IPS-18c (cell line): ENCODE data around the gene SRGAP1.
"Not testable (repeated sequence)": the region's sequence is repeated elsewhere in the genome, so short reads cannot be mapped to it uniquely, and the experiment has no call there.

Experiments
- H3K4me3 ChIP-seq: 2 replicates; pipeline ENCODE4 v1.7.0; 2013; ENCODE audit warnings: low read depth, mild to moderate bottlenecking, low read length, moderate library complexity; ENCODE audit not compliant: insufficient read depth
- H3K9me3 ChIP-seq: one replicate; pipeline ENCODE4 v1.6.1; 2013; ENCODE audit warnings: mild to moderate bottlenecking, low read length, moderate library complexity; ENCODE audit not compliant: control insufficient read depth, insufficient read depth

The SRGAP1 gene

DNA sequence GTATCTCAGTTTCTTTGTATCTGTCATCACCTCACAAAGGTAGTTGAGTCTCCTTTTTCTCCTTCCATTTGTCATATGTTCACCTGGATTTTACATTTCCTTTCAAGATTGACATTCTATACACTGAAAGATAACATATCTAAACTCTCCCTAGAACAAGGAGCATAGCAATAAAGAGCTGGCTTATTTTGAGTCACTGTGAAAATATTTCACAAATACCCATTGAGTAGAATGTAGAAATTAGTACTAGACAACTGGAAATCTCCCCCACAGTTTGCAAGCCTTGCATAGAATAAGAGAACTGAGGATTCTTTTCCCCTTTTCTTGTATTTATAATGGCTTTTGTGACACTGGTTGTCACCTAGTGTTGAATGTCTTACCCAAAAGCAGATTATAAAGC is 266.4 kb downstream of the SRGAP1 start:
- no peak overlapping the region for H3K4me3 ChIP-seq

DNA sequence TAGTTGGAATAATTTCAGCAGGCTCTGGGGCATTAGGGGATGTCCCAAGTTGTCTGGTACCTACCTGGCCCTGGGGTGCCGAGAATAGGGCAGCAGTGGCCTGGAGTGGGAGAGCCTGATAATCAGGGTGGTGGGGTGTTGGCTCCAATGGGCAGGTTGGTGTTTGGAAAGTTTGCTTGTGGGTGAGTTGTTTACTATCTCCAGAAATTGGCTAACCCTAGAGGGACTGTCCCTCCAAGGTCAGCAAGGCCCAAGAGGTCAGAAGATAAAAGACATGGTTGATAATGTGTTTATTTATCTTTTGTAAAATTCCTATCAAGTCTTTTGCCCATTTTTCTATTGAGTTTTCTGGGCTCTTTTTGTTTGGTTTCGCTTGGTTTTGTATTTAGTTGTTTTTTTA is 272.5 kb downstream of the SRGAP1 start:
- no peak overlapping the region for H3K4me3 ChIP-seq

More for the DNA sequence above, 266.4 kb downstream of the SRGAP1 start:
- no peaks in the 10 kb centered on the region for H3K9me3 ChIP-seq

DNA sequence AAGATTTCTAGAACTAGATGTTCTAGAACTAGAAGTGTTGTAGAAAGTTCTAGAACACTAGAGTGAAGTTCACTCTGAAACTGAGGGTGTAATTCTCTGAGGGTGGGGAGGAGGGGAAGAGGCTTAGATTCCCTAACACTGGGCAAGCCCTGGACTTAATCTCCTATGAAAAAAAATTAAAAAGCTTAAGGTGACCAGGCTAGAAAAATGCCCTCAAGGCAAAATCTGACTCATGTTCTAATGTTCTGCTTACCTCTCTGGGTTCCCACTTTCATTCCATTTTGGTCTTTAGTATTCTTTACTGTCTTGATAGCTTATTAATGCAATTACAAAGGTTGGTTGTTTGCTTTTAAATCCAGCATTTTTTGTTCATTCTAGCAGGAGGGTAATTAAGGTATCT is 276.1 kb downstream of the SRGAP1 start:
- H3K4me3 ChIP-seq = no peak overlapping the region

More for the DNA sequence above, 272.5 kb downstream of the SRGAP1 start:
- H3K9me3 ChIP-seq = no peaks in the 10 kb centered on the region

DNA sequence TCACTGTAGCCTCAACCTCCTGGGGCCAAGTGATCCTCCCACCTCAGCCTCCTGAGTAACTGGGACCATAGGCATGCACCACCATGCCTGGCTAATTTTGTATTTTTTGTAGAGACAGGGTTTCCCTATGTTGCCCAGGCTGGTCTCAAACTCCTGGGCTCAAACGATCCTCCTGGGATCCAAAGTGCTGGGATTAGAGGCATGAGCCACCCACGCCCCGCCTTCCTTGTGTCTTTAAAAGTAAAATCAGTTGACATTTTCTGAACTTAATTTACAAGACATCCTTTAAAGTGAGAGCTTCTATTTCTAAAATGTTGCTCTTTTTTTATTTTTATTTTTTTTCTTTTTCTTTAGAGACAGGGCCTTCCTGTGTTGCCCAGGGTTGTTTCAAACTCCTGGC is 276.6 kb downstream of the SRGAP1 start:
- not testable (repeated sequence) for H3K9me3 ChIP-seq, H3K4me3 ChIP-seq

More for the DNA sequence above, 276.1 kb downstream of the SRGAP1 start:
- no peaks in the 10 kb centered on the region for H3K9me3 ChIP-seq

DNA sequence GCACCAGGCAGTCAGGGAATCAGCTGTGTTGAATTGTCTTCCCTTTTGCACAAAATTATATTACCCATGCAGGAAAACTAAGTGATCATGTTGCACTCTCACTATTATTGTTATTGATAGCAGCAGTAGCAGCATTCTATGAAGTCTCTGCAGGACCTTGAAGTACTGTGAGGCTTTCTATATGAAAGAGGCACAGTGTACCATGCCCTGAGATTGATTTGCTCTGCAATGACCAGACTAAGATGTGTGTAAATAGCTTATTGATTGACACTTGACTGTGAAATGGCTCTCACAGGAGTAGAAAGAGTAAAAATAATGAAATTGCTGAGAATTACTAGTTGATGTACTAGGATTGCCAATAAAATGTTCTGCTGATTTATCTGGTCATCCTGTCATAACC is 277.7 kb downstream of the SRGAP1 start:
- H3K9me3 ChIP-seq = no peaks in the 10 kb centered on the region
- no peak overlapping the region for H3K4me3 ChIP-seq

DNA sequence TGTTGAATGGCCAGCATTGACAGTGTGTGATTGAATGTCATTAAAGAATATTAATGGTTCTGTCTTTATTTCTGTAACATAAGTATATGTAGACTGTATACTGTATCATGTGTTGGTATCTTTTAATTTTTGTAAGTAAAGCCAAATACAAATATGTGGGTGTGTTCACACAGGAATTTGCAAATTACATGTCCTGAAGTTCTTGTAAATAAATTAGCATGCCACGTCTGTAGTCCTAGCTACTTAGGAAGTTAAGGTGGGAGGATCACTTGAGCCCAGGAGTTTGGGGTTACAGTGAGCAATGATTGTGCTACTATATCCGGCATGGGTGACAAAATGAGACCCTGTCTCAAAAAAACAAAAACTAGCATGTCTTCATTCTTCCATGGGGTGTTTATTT is 278.5 kb downstream of the SRGAP1 start:
- no peak overlapping the region for H3K4me3 ChIP-seq
- no peaks in the 10 kb centered on the region for H3K9me3 ChIP-seq

DNA sequence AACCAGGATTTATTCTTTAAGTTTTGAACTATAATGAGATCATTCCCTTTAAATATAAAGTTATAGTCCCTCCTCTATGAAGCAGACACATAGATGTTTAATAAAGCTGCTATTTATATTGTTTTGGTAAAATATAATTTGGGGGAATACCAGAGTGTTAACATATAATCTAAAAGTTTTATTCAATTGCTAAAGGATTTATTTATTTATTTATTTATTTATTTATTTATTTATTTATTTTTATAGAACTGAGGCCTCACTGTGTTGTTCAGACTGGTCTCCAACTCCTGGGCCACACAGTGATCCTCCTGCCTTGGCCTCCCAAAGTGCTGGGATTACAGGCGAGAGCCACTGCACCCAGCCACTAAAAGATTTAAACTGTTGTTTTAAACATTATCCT is 278.9 kb downstream of the SRGAP1 start:
- Histone ChIP-seq H3K4me3 (no peak overlapping the region), H3K9me3 (no peaks in the 10 kb centered on the region)

DNA sequence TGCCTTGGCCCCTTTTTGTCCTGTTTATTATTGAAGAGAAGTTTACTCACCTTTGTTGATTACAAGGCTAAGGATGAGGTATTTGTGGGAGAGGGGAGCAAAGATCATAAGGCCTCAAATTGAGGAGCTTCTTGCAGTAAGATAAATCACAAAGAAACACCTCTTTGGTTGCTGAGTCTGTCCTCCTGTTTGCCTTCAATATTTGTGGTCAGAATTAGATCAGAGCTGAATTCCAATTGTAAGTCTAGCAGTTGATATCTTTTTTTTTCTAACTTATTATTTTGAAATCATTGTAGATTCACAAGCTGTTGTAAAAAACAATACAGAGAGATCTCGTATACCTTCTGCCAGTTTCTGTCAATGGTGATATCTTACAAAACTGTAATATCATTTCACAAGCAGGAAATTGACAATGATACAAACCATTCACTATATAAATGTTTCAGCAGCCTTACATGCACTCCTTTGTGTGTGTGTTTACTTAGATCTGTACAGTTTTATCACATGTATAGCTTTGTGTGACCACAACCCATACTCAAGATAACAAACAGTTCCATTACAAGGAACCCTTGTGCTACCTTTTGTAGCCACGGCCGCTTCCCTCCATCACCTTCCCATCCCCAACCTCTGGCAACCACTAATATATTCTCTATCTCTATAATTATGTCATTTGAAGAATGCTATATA is 280.2 kb downstream of the SRGAP1 start:
- H3K9me3 ChIP-seq = no peaks in the 10 kb centered on the region
- no peak overlapping the region for H3K4me3 ChIP-seq

DNA sequence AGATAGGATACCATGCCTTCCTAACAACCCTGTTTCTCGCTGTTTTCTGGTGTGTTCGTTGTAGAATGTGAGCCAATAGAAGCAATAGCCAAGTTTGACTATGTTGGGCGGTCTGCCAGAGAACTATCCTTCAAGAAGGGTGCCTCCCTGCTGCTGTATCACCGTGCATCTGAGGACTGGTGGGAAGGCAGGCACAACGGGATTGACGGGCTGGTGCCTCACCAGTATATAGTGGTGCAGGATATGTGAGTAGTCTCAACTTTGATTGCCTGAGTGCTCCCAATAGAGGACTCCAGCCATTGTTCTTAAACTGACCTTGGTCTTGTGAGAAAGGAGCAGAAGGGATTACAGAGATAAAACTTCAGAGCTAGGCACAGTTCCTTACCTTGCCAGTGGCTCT is 281.4 kb downstream of the SRGAP1 start:
- H3K4me3 ChIP-seq = no peak overlapping the region
- H3K9me3 ChIP-seq = no peaks in the 10 kb centered on the region

DNA sequence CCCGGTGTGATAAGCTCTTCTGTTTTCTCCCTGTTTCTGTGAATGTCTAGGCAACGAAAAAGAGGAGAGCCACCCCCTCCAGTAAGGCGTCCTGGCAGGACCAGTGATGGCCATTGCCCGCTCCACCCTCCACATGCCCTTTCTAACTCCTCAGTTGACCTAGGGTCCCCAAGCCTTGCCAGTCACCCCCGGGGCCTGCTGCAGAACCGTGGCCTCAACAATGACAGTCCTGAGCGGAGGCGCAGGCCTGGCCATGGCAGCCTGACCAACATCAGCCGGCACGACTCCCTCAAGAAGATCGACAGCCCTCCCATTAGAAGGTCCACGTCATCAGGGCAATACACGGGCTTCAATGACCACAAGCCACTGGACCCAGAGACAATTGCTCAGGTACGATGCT is 283.3 kb downstream of the SRGAP1 start:
- no peak overlapping the region for H3K4me3 ChIP-seq
- no peaks in the 10 kb centered on the region for H3K9me3 ChIP-seq

DNA sequence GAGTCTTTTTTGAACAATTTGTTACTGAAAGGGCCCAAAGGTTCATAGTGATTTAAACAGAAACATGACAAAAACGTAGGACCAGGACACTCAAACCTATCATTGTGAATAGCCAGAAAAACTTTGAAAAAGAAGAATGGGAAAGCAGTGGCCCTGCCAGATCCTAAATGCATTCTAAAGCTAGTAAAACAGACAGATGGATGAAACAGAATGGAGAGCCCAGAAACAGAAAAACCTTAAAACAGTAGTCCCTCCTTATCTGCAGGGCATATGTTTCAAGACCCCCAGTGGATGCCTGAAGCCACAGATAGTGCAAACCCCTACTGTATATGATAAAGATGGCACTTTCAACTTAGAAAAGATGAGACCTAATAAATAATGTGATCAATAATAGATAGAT is 283.9 kb downstream of the SRGAP1 start:
- no peak overlapping the region for H3K4me3 ChIP-seq
- H3K9me3 ChIP-seq = no peaks in the 10 kb centered on the region

DNA sequence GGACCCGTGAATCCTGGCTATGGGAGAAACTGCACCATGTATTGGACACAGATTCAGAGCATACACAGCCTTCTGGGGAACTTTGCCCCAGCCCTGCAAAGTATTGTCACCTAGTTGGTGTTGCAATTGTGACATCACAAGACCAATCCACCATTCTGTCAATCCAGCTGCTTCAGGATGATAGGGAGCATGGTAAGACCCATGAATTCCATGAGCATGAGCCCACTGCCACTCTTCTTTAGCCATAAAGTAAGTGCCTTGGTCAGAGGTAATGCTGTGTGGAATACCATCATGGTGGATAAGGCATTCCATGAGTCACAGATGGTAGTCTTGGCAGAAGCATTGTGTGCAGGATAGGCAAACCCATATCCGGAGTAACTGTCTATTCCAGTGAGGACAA is 286.0 kb downstream of the SRGAP1 start:
- not testable (repeated sequence) for H3K4me3 ChIP-seq

DNA sequence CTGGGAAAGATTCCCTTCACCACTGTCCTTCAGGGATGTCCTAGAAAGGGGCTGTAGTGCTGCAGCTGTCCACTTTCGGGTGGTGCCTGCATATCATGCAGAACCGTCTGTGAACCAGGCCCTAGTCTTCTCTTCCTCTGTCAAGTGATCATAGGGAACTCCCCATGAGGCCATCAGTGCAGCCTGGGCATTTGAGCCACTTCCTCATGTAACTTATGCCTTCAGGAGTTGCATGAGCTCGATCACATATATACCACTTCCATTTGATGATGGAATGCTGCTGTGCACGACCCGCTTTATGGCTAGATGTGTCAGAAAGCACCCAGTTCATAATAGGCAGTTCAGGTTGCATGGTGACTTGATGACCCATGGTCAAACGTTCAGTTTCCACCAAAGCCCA is 287.0 kb downstream of the SRGAP1 start:
- H3K4me3 ChIP-seq, H3K9me3 ChIP-seq: not testable (repeated sequence)

More for the DNA sequence above, 286.0 kb downstream of the SRGAP1 start:
- not testable (repeated sequence) for H3K9me3 ChIP-seq

DNA sequence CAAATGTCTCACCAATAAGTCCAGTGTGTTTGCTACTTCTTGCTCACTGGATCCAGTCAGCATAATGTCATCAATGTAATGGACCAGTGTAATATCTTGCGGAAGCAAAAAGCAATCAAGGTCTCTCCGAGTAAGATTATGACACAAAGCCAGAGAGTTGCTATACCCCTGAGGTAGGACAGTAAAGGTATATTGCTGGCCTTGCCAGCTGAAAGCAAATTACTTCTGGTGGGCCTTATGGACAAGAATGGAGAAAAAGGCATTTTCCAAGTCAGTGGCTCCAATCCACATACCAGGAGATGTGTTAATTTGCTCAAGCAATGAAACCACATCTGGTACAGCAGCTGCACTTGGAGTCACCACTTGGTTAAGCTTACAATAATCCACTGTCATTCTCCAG is 288.2 kb downstream of the SRGAP1 start:
- not testable (repeated sequence) for H3K9me3 ChIP-seq, H3K4me3 ChIP-seq

DNA sequence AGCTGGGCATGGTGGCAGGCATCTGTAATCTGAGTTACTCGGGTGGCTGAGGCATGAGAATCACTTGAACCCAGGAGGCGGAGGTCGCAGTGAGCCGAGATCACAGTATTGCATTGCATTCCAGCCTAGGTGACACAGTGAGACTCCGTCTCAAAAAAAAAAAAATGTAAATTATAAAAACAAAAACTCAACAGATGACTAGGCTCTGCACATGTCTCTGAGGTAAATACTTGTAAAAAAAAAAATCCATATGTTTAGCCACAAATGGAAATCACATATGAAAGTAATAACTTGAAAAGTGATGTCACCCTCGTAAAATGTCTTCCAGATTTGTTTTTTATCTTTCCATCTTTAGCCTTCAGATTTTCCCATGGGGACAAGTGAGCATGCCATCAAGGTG is 292.6 kb downstream of the SRGAP1 start:
- Histone ChIP-seq H3K4me3 (no peak overlapping the region), H3K9me3 (peaks cover 4% of the 10 kb centered on the region)

DNA sequence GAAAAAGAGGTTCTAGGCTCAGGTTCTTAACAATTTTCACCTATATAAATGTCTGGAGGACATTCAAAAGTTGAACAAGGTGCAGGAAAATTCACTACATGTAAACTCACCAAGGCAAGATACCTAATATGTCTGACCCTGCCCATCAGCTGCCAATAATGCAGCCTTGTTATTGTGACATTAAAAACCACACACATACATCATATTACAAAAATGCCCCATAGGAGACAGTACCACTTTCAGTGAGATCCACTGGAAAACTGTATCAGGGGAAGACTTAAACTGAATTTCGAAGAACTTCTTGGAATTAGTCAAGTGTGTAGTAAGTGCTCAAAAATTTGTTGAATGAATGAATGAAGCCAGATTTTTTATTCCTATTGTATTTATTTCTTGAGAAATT is 294.5 kb downstream of the SRGAP1 start:
- peaks cover 2% of the 10 kb centered on the region for H3K9me3 ChIP-seq
- H3K4me3 ChIP-seq = no peak overlapping the region

DNA sequence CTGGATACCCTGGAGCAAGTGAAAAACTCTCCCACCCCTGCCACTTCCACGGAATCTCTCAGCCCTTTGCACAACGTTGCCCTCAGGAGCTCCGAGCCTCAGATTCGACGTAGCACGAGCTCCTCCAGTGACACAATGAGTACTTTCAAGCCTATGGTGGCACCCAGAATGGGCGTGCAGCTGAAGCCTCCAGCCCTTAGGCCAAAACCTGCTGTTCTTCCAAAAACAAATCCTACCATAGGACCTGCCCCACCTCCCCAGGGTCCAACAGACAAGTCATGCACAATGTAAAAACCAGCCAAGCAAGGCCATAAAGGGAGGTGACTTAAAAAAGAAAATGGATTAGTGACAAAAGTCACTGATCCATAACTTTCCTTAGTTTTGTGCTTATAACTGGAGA is 297.9 kb downstream of the SRGAP1 start:
- Histone ChIP-seq H3K9me3 (no peaks in the 10 kb centered on the region), H3K4me3 (no peak overlapping the region)

DNA sequence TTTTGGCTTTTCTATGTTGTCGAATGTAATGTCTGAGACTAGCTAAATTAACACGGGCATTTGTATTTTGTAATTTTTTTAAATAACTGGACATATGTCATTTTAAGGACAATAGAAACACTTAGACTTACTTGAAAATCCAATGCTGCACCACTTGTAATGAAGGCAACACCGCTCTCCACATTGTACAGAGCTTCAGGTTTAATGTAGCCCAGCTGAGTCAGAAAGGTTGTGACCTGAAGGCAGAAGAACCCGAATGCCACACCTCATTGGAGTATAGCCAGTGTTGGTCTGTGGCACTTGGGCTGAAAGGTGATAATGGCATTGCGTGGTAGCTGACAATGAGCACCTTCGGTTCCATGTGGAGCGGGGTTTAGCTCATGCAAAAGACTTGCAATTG is 298.3 kb downstream of the SRGAP1 start:
- Histone ChIP-seq H3K4me3 (no peak overlapping the region), H3K9me3 (no peaks in the 10 kb centered on the region)

DNA sequence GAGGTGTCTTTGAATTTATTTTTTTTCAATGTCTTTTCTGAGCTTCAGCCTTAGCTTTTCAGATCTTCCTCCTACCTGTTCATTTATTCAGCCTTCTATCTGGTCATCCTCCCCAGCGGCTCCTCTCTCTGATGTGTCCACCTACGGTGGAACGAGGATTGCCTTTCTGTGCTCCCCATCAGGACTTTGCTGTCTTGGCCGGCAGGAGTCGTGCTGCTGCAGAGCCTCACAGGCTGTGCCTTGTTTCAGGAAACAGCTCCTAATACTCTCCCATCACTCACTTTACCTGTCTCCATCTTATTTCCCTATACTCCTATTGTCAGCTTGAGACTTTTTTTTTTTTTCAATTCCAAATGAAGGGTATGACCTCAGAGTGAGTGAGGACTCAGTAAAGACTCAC is 300.7 kb downstream of the SRGAP1 start:
- Histone ChIP-seq H3K9me3 (no peaks in the 10 kb centered on the region), H3K4me3 (no peak overlapping the region)
